H1 (cell line): ENCODE measurements around the gene ZBTB46. TPM values are rescaled to one million over a fixed set of nuclear protein-coding genes. Genes with fewer than 3 reads are reported as not detected.

Experiments used
- CTCF ChIA-PET: fragments of 300-600 bp; sonication (Branson Sonifier 250); formaldehyde crosslinking; loops from one replicate; lab custom pipeline; 2021; ENCODE audit not compliant: partially characterized antibody; lab: Charles Lee
- POLR2A ChIA-PET: fragments of 300-600 bp; sonication (Branson Sonifier 250); formaldehyde crosslinking; loops from one replicate; lab custom pipeline; 2021; ENCODE audit warnings: inconsistent platforms; ENCODE audit not compliant: partially characterized antibody; lab: Charles Lee
- DNase-seq, 2 experiments: peaks; one replicate each; pipeline versions ENCODE4 v3.0.0 to v3.0.0-alpha.2; 2010 to 2022; ENCODE audit warnings: low spot score in 2 of 2, low read depth in 1 of 2, mixed read lengths in 1 of 2
- FAIRE-seq: peaks from 2 replicates; lab custom pipeline; 2011; peaks lifted over from hg19 to GRCh38; lab: Jason Lieb, UNC
- H2AFZ ChIP-seq: 2 replicates; pipeline ENCODE4 v1.8.1; 2012; ENCODE audit warnings: low read length, inconsistent platforms
- H2AK5ac ChIP-seq: 2 replicates; pipeline ENCODE4 v1.6.1; 2013; ENCODE audit warnings: low read depth, low read length
- H2BK120ac ChIP-seq: replicated peaks from 2 replicates; pipeline ENCODE3; 2013; ENCODE audit warnings: low read depth, low read length, inconsistent platforms
- H2BK12ac ChIP-seq: 2 replicates; pipeline ENCODE4 v1.6.1; 2013; ENCODE audit warnings: low read depth, low read length
- H2BK15ac ChIP-seq: 2 replicates; pipeline ENCODE4 v1.6.1; 2013; ENCODE audit warnings: low read length
- H2BK20ac ChIP-seq: 2 replicates; pipeline ENCODE4 v1.6.1; 2013; ENCODE audit warnings: low read length
- H2BK5ac ChIP-seq: 2 replicates; pipeline ENCODE4 v1.6.1; 2013; ENCODE audit warnings: low read depth, low read length
- H3K14ac ChIP-seq: 2 replicates; pipeline ENCODE4 v1.6.1; 2013; ENCODE audit warnings: inconsistent platforms; ENCODE audit not compliant: insufficient read length
- H3K18ac ChIP-seq: 2 replicates; pipeline ENCODE4 v1.6.1; 2013; ENCODE audit warnings: low read length; ENCODE audit errors: extremely low read depth
- H3K23ac ChIP-seq: 2 replicates; pipeline ENCODE4 v1.6.1; 2013; ENCODE audit warnings: inconsistent platforms; ENCODE audit not compliant: insufficient read length
- H3K23me2 ChIP-seq: 2 replicates; pipeline ENCODE4 v1.6.1; 2013; ENCODE audit warnings: low read depth, low read length
- H3K27ac ChIP-seq: 2 replicates; pipeline ENCODE4 v1.6.1; 2011; ENCODE audit warnings: low read depth, low read length, inconsistent platforms
- H3K27me3 ChIP-seq, 4 experiments: replicated peaks in 1 of 4; 1 replicate in 1 of 4; 2 replicates in 3 of 4; pipeline versions ENCODE4 v1.6.1 to v1.8.1; 2011 to 2013; ENCODE audit warnings: low read length in 3 of 4, mild to moderate bottlenecking in 3 of 4, inconsistent platforms in 2 of 4, mixed read lengths in 2 of 4, moderate library complexity in 1 of 4; ENCODE audit not compliant: control insufficient read depth in 3 of 4, insufficient read depth in 3 of 4; ENCODE audit errors: extremely low read depth in 1 of 4
- H3K36me3 ChIP-seq, 4 experiments: 2 replicates each; pipeline versions ENCODE4 v1.6.1 to v1.8.1; 2011 to 2013; ENCODE audit warnings: mild to moderate bottlenecking in 4 of 4, low read length in 3 of 4, moderate library complexity in 2 of 4, control low read depth in 1 of 4, inconsistent platforms in 1 of 4; ENCODE audit not compliant: insufficient read depth in 4 of 4, control insufficient read depth in 2 of 4
- H3K4ac ChIP-seq: replicated peaks from 2 replicates; pipeline ENCODE3; 2013; ENCODE audit warnings: low read length, low read depth, mixed read lengths, inconsistent platforms; ENCODE audit not compliant: insufficient read length
- H3K4me1 ChIP-seq, 4 experiments: replicated peaks in 1 of 4; 1 replicate in 1 of 4; 2 replicates in 3 of 4; pipeline versions ENCODE4 v1.6.1 to v1.8.1; 2011 to 2013; ENCODE audit warnings: low read length in 3 of 4, inconsistent platforms in 2 of 4, mixed read lengths in 1 of 4; ENCODE audit not compliant: insufficient read depth in 4 of 4, control insufficient read depth in 3 of 4
- H3K4me2 ChIP-seq, 2 experiments: 2 replicates each; pipeline versions ENCODE4 v1.6.1 to v1.8.1; 2011 to 2013; ENCODE audit warnings: low read depth in 2 of 2, low read length in 2 of 2, control low read depth in 1 of 2, inconsistent platforms in 1 of 2, mild to moderate bottlenecking in 1 of 2; ENCODE audit not compliant: insufficient read depth in 1 of 2
- H3K4me3 ChIP-seq, 4 experiments: fragments of 200-600, 300-600 bp in 1 of 4; sonication (generic), shearing (Covaris generic), sonication (Bioruptor Twin) in 1 of 4; 2 replicates each; pipeline versions ENCODE4 v1.5.1 to v1.8.1; 2011 to 2016; ENCODE audit warnings: low read length in 4 of 4, low read depth in 3 of 4, control low read depth in 2 of 4, inconsistent platforms in 2 of 4, mild to moderate bottlenecking in 2 of 4, mixed read lengths in 1 of 4, moderate library complexity in 1 of 4; ENCODE audit not compliant: insufficient read depth in 2 of 4; ENCODE audit errors: extremely low read depth in 1 of 4
- H3K56ac ChIP-seq: replicated peaks from 2 replicates; pipeline ENCODE3; 2013; ENCODE audit warnings: low read depth, mild to moderate bottlenecking, mixed read lengths, low read length, inconsistent platforms; ENCODE audit not compliant: insufficient read length
- H3K79me1 ChIP-seq: 2 replicates; pipeline ENCODE4 v1.6.1; 2013; ENCODE audit warnings: low read depth, low read length, control low read depth
- H3K79me2 ChIP-seq, 2 experiments: 2 replicates each; pipeline versions ENCODE4 v1.6.1 to v1.8.1; 2012 to 2013; ENCODE audit warnings: low read length in 2 of 2, mild to moderate bottlenecking in 2 of 2, inconsistent platforms in 1 of 2; ENCODE audit not compliant: insufficient read depth in 2 of 2, control insufficient read depth in 1 of 2
- H3K9ac ChIP-seq, 4 experiments: replicated peaks in 1 of 4; 1 replicate in 1 of 4; 2 replicates in 3 of 4; pipeline versions ENCODE4 v1.6.1 to v1.8.1; 2011 to 2013; ENCODE audit warnings: low read depth in 3 of 4, low read length in 3 of 4, control low read depth in 2 of 4, mild to moderate bottlenecking in 2 of 4, moderate library complexity in 2 of 4, inconsistent platforms in 1 of 4; ENCODE audit errors: extremely low read depth in 1 of 4
- H3K9me3 ChIP-seq, 2 experiments: 2 replicates each; pipeline versions ENCODE4 v1.6.1 to v1.8.1; 2012 to 2013; ENCODE audit warnings: mild to moderate bottlenecking in 2 of 2, moderate library complexity in 2 of 2, control low read depth in 1 of 2, inconsistent platforms in 1 of 2, low read depth in 1 of 2, low read length in 1 of 2, mixed read lengths in 1 of 2; ENCODE audit not compliant: insufficient read depth in 2 of 2
- H4K20me1 ChIP-seq, 2 experiments: replicated peaks in 1 of 2; 2 replicates each; pipeline versions ENCODE3 to v1.8.1; 2011 to 2013; ENCODE audit warnings: inconsistent platforms in 2 of 2, low read length in 2 of 2, mild to moderate bottlenecking in 1 of 2; ENCODE audit not compliant: insufficient read depth in 2 of 2, control insufficient read depth in 1 of 2
- H4K5ac ChIP-seq: 2 replicates; pipeline ENCODE4 v1.6.1; 2013; ENCODE audit warnings: low read length, low read depth, mixed read lengths, inconsistent platforms; ENCODE audit not compliant: insufficient read length
- H4K8ac ChIP-seq: 2 replicates; pipeline ENCODE4 v1.8.0; 2013; ENCODE audit warnings: mild to moderate bottlenecking, moderate library complexity, low read length, inconsistent platforms; ENCODE audit not compliant: insufficient read depth; ENCODE audit errors: extremely low read depth
- H4K91ac ChIP-seq: replicated peaks from 2 replicates; pipeline ENCODE3; 2013; ENCODE audit warnings: low read length, mixed read lengths, inconsistent platforms; ENCODE audit not compliant: insufficient read length
- BRCA1 ChIP-seq: IDR thresholded peaks from 2 replicates; pipeline ENCODE4 v1.6.1; 2012; ENCODE audit warnings: low read depth, low read length, improper control_type of control experiment
- CBX8 ChIP-seq: fragments of 300-800, 300-1000 bp; sonication (generic); IDR thresholded peaks from 2 replicates; pipeline ENCODE4 v1.7.1; 2016; ENCODE audit warnings: low read depth, low read length, borderline replicate concordance
- EP300 ChIP-seq, 2 experiments: IDR thresholded peaks; 1 replicate in 1 of 2; 2 replicates in 1 of 2; pipeline ENCODE4 v1.6.1; 2011 to 2012; ENCODE audit warnings: low read depth in 2 of 2, low read length in 2 of 2, mild to moderate bottlenecking in 2 of 2, borderline replicate concordance in 1 of 2, inconsistent platforms in 1 of 2, moderate library complexity in 1 of 2
- FOSL1 ChIP-seq: IDR thresholded peaks from 2 replicates; pipeline ENCODE4 v1.6.1; 2011; ENCODE audit warnings: mild to moderate bottlenecking, low read depth, low read length, moderate library complexity; ENCODE audit not compliant: insufficient read depth
- JUN ChIP-seq: IDR thresholded peaks from 2 replicates; pipeline ENCODE4 v1.6.1; 2011; ENCODE audit warnings: low read depth, mild to moderate bottlenecking, improper control_type of control experiment, low read length
- RNF2 ChIP-seq: fragments of 200-900, 300-1000 bp; sonication (generic); IDR thresholded peaks from 2 replicates; pipeline ENCODE4 v1.7.1; 2016; ENCODE audit warnings: borderline replicate concordance, low read depth, mild to moderate bottlenecking, antibody characterized with exemption, low read length; ENCODE audit not compliant: poor library complexity, severe bottlenecking; ENCODE audit errors: missing control alignments
- RXRA ChIP-seq: IDR thresholded peaks from 2 replicates; pipeline ENCODE4 v1.6.1; 2011; ENCODE audit warnings: low read depth, mild to moderate bottlenecking, low read length, moderate library complexity; ENCODE audit not compliant: insufficient read depth
- SIN3A ChIP-seq, 2 experiments: IDR thresholded peaks in 1 of 2; conservative IDR thresholded peaks in 1 of 2; 2 replicates each; pipeline ENCODE4 v1.6.1; 2011 to 2012; ENCODE audit warnings: low read length in 2 of 2, improper control_type of control experiment in 1 of 2, low read depth in 1 of 2, mild to moderate bottlenecking in 1 of 2
- SRF ChIP-seq: IDR thresholded peaks from 2 replicates; pipeline ENCODE4 v1.6.1; 2011; ENCODE audit warnings: mild to moderate bottlenecking, low read depth, low read length, moderate library complexity
- WGBS, 2 experiments: shearing (Covaris generic) in 1 of 2; methylation state at CpG; one replicate each; pipeline versions ENCODE4 v1.1.6 to v1.1.7; 2013 to 2015; ENCODE audit warnings: low lambda C conversion rate in 2 of 2, mixed read lengths in 2 of 2, inconsistent platforms in 1 of 2, low coverage in 1 of 2, missing lambda C conversion rate in 1 of 2; ENCODE audit not compliant: insufficient replicate concordance in 2 of 2, insufficient coverage in 1 of 2, insufficient read length in 1 of 2; ENCODE audit errors: extremely low coverage in 1 of 2, missing lambda C conversion rate in 1 of 2; 5-methylcytosine and 5-hydroxymethylcytosine counted together
- polyA plus RNA-seq, 7 experiments: library from polyadenylated mRNA; depleted of rRNA in 3 of 7; stranded (reverse) in 5 of 7; unstranded in 2 of 7; fragments of >200 nt in 5 of 7; fragments of 200-250 nt in 2 of 7; gene quantifications; 1 replicate in 5 of 7; 2 replicates in 1 of 7; 4 replicates in 1 of 7; pipeline versions ENCODE4 v1.2.1 to v1.2.3, GENCODE V29; 2011 to 2013; ENCODE audit warnings: missing spikeins in 2 of 7, mixed read lengths in 2 of 7
- total RNA-seq: library from RNA; stranded (reverse); fragmentation: NEBNext Ultra II Directional; extraction: Animal tissue kit (Norgen Biotek cat#: 25700); gene quantifications from 2 replicates; pipeline ENCODE4 v1.2.1, GENCODE V29; 2021
- TF ChIP-seq, protein P1 (sequence below): IDR thresholded peaks from 2 replicates; pipeline ENCODE4 v1.6.1; 2012; ENCODE audit warnings: inconsistent platforms

ZBTB46 gene
- total and polyA plus RNA-seq, 2 of the 8 experiments (the other 6 are each of a cell fraction or from before 2014, with no cell fraction given) = 6.4 to 22.4 TPM

- no peak overlapping the region for H2BK15ac ChIP-seq
- peaks cover 12% of the 10 kb centered on the region for H3K79me1 ChIP-seq
- FAIRE-seq (no peak), DNase-seq (no peak)
- 91% methylated on average over 12 of the region's 12 CpGs; no CpG with 5 or more reads in 1 of the 2 experiments for WGBS, 2 experiments
- no peak overlapping the region for H3K4me2 ChIP-seq
- no peak overlapping the region for H3K4ac ChIP-seq
- H3K23me2 ChIP-seq = no peaks in the 10 kb centered on the region
- H2BK120ac ChIP-seq = no peak overlapping the region
- ChIA-PET CTCF (interaction anchor here (1.1 to 15.2 kb wide), 7 partner anchors 7 to 82 kb away, joined by 3 to 191 read pairs (median 3); partner anchors contain the start of gene LIME1), POLR2A (no interaction called here)
- H2AK5ac ChIP-seq = no peak overlapping the region
- H3K27ac ChIP-seq = no peak overlapping the region
- no peak overlapping the region for H3K9ac ChIP-seq
- no peaks in the 10 kb centered on the region for H3K27me3 ChIP-seq
- H3K56ac ChIP-seq = no peak overlapping the region
- 0 out of 2 replicates have a peak overlapping the region, but pooled peaks have one; percentile 35 for H2BK5ac ChIP-seq
- no peak overlapping the region for H2BK20ac ChIP-seq
- H4K8ac ChIP-seq = no peak overlapping the region
- no peak overlapping the region for H3K14ac ChIP-seq
- H4K20me1 ChIP-seq = peaks cover 0 to 5% of the 10 kb centered on the region in 2 experiments
- H3K9me3 ChIP-seq = no peaks in the 10 kb centered on the region; a peak in 1 of 4 replicates
- H3K4me1 ChIP-seq = no peaks in the 10 kb centered on the region
- H3K4me3 ChIP-seq = no peak overlapping the region
- H2BK12ac ChIP-seq = no peak overlapping the region
- H4K5ac ChIP-seq = no peak overlapping the region
- no peak overlapping the region for H3K23ac ChIP-seq
- H3K18ac ChIP-seq = no peak overlapping the region
- no peak overlapping the region for H4K91ac ChIP-seq
- H3K79me2 ChIP-seq = peaks cover 0 to 14% of the 10 kb centered on the region in 2 experiments; a peak in 2 of 4 replicates
- no peak overlapping the region for H2AFZ ChIP-seq
- no peaks in the 10 kb centered on the region; a peak in 1 of 8 replicates for H3K36me3 ChIP-seq
- TF ChIP-seq SRF = no peak
- TF ChIP-seq, protein P1, sequence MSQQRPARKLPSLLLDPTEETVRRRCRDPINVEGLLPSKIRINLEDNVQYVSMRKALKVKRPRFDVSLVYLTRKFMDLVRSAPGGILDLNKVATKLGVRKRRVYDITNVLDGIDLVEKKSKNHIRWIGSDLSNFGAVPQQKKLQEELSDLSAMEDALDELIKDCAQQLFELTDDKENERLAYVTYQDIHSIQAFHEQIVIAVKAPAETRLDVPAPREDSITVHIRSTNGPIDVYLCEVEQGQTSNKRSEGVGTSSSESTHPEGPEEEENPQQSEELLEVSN = no peak
- no peak for TF ChIP-seq RNF2
- no peak for TF ChIP-seq CBX8
- TF ChIP-seq RXRA = no peak
- TF ChIP-seq BRCA1 = no peak
- TF ChIP-seq SIN3A (conservative IDR thresholded peaks at IDR 0.05 in 1 of 2, IDR thresholded peaks at IDR 0.05 in 1 of 2; ENCODE audit: low read depth in 1 of 2, low read length in 2 of 2) = no peak
- TF ChIP-seq FOSL1 = no peak
- no peak for TF ChIP-seq EP300 (IDR thresholded peaks at IDR 0.05; ENCODE audit: borderline replicate concordance in 1 of 2, low read depth in 2 of 2, low read length in 2 of 2)
- TF ChIP-seq JUN = no peak
These were observed 48.5 kb downstream of the ZBTB46 start for GRCh38 chr20:63782521-63782971.
